ENCODE measurements around the gene AIMP1. TPM values are rescaled to one million over a fixed set of nuclear protein-coding genes. Genes with fewer than 3 reads are reported as not detected.

AIMP1 gene
- total and polyA plus RNA-seq, 10 of the 15 experiments (the other 5 are each of a cell fraction or from before 2014, with no cell fraction given), result 18.6 to 131 (median 56.5) TPM

DNA sequence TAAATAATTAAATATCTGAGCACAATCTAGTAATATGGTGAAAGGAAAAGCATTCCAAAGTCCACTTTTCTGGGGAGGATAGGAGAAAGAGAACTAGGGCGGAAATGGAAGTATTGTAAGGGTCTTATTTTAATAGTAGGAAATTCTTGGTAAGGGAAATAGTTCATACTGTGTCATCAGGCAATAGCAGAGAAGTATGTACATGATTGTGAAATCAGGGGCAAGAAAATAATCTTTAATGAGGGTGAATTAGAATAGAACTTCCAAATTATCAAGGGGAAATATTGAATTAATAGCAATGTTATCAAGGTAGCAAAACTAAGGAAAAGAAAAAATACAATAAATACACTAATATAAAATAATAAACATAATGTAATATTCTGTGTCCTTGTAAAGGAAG, 37.4 kb downstream of the AIMP1 start:
- Histone ChIP-seq H3K36me3 (ENCODE audit: control insufficient read depth in 2 of 2, insufficient read depth in 2 of 2, low read length in 1 of 2) (peaks cover 0 to 2% of the 10 kb centered on the region in 2 experiments; a peak in 1 of 4 replicates), H2AFZ (ENCODE audit: control insufficient read depth, low read depth, low read length) (no peak overlapping the region), H3K4me2 (ENCODE audit: control insufficient read depth, insufficient read depth) (no peak overlapping the region), H3K27me3 (replicated peaks in 1 of 2; ENCODE audit: control insufficient read depth in 2 of 2, insufficient read depth in 2 of 2, low read length in 1 of 2) (no peaks in the 10 kb centered on the region), H3K79me2 (ENCODE audit: control insufficient read depth, insufficient read depth, low read length) (no peaks in the 10 kb centered on the region), H3K9ac (ENCODE audit: control insufficient read depth, insufficient read depth, low read length) (no peak overlapping the region), H4K20me1 (ENCODE audit: control insufficient read depth, insufficient read depth) (no peaks in the 10 kb centered on the region), H3K4me1 (ENCODE audit: control insufficient read depth, insufficient read depth, low read length) (no peaks in the 10 kb centered on the region), H3K27ac (ENCODE audit: control insufficient read depth, insufficient read depth) (no peak overlapping the region), H3K4me3 (no peak overlapping the region), H3K9me3 (replicated peaks; ENCODE audit: control insufficient read depth, insufficient read depth, low read length) (no peaks in the 10 kb centered on the region)
- POLR2A ChIA-PET, result no interaction called here
- FAIRE-seq (no peak), ATAC-seq (no peak), DNase-seq (ENCODE audit: low read depth, low spot score) (no peak)
- CTCF ChIA-PET, result interaction anchor here (1.0 to 1.3 kb wide), 2 partner anchors 11 to 25 kb away, joined by 3 read pairs; no protein-coding TSS in a partner anchor
- intact Hi-C loops (cut with micrococcal nuclease; ENCODE audit: unreplicated experiment), result no loop called here
- SMC1A ChIA-PET (ENCODE audit: uncharacterized antibody, unreplicated experiment), result interaction anchor here (1.0 kb wide), 1 partner anchor 11 kb away, joined by 3 read pairs; no protein-coding TSS in a partner anchor
- in situ Hi-C loops (cut with MboI), result no loop called here
- TF ChIP-seq ZNF217 (IDR thresholded peaks at IDR 0.05) (no peak), EED (IDR thresholded peaks at IDR 0.05; ENCODE audit: low read depth) (no peak), ZBTB40 (IDR thresholded peaks at IDR 0.05; ENCODE audit: borderline replicate concordance) (no peak), YBX1 (IDR thresholded peaks at IDR 0.05) (no peak), BMI1 (IDR thresholded peaks at IDR 0.05; ENCODE audit: borderline replicate concordance) (no peak), CHD2 (IDR thresholded peaks at IDR 0.05; ENCODE audit: borderline replicate concordance, low read depth, low read length) (no peak), JUNB (IDR thresholded peaks at IDR 0.05) (no peak), RBBP5 (conservative IDR thresholded peaks at IDR 0.05) (no peak), POLR2AphosphoS2 (IDR thresholded peaks at IDR 0.05; ENCODE audit: low read depth, low read length) (no peak), PKNOX1 (IDR thresholded peaks at IDR 0.05) (no peak), ZNF384 (IDR thresholded peaks at IDR 0.05; ENCODE audit: borderline replicate concordance, low read depth, low read length) (no peak), E2F8 (IDR thresholded peaks at IDR 0.05; ENCODE audit: low read depth, partially characterized antibody) (no peak), RCOR1 (conservative IDR thresholded peaks at IDR 0.05; ENCODE audit: low read depth, low read length) (no peak), MYB (IDR thresholded peaks at IDR 0.05; ENCODE audit: borderline replicate concordance, low read depth, low read length) (no peak), FOXK2 (IDR thresholded peaks at IDR 0.05) (no peak)
- 100% methylated on average over 1 of the region's 1 CpG for WGBS (ENCODE audit: insufficient coverage, insufficient replicate concordance, low lambda C conversion rate, missing lambda C conversion rate)
- RAD21 ChIA-PET (ENCODE audit: unreplicated experiment), result no interaction called here
- BruUV-seq (replicated peaks), result no TSS peak
